Osteocyte (in vitro differentiated cells): Measurements from ENCODE around the gene HOXB9. TPM values are rescaled to one million over a fixed set of nuclear protein-coding genes. Genes with fewer than 3 reads are reported as not detected.

Experiments
- DNase-seq: peaks from one replicate; pipeline ENCODE4 v3.0.0; 2021; ENCODE audit warnings: mixed read lengths; ENCODE audit not compliant: unreplicated experiment; ENCODE audit errors: extremely low spot score
- H3K27ac Mint-ChIP-seq: one replicate; pipeline ENCODE4 v1.8.0; 2021; ENCODE audit warnings: mild to moderate bottlenecking, mixed read lengths; ENCODE audit not compliant: unreplicated experiment
- H3K27me3 Mint-ChIP-seq: one replicate; pipeline ENCODE4 v1.8.0; 2021; ENCODE audit warnings: mixed read lengths; ENCODE audit not compliant: unreplicated experiment
- H3K36me3 Mint-ChIP-seq: one replicate; pipeline ENCODE4 v1.8.0; 2021; ENCODE audit warnings: mixed read lengths; ENCODE audit not compliant: unreplicated experiment
- H3K4me1 Mint-ChIP-seq: one replicate; pipeline ENCODE4 v1.8.0; 2021; ENCODE audit warnings: mixed read lengths; ENCODE audit not compliant: unreplicated experiment
- H3K4me3 Mint-ChIP-seq: one replicate; pipeline ENCODE4 v1.8.0; 2021; ENCODE audit warnings: mild to moderate bottlenecking, moderate library complexity, mixed read lengths; ENCODE audit not compliant: unreplicated experiment
- H3K9me3 Mint-ChIP-seq: one replicate; pipeline ENCODE4 v1.8.0; 2021; ENCODE audit warnings: mixed read lengths; ENCODE audit not compliant: unreplicated experiment
- total RNA-seq: library from RNA; stranded (reverse); gene quantifications from 2 replicates; pipeline ENCODE4 v1.2.1, GENCODE V29; 2021
- TF ChIP-seq, protein P1 (sequence below): fragments of 200-600 bp; sonication (generic); IDR thresholded peaks from 2 replicates; pipeline ENCODE4 v1.5.0; 2021; ENCODE audit warnings: antibody characterized with exemption, mild to moderate bottlenecking, moderate library complexity

The HOXB9 gene
- total RNA-seq, 1 donor from 2014 or later, result not detected

DNA sequence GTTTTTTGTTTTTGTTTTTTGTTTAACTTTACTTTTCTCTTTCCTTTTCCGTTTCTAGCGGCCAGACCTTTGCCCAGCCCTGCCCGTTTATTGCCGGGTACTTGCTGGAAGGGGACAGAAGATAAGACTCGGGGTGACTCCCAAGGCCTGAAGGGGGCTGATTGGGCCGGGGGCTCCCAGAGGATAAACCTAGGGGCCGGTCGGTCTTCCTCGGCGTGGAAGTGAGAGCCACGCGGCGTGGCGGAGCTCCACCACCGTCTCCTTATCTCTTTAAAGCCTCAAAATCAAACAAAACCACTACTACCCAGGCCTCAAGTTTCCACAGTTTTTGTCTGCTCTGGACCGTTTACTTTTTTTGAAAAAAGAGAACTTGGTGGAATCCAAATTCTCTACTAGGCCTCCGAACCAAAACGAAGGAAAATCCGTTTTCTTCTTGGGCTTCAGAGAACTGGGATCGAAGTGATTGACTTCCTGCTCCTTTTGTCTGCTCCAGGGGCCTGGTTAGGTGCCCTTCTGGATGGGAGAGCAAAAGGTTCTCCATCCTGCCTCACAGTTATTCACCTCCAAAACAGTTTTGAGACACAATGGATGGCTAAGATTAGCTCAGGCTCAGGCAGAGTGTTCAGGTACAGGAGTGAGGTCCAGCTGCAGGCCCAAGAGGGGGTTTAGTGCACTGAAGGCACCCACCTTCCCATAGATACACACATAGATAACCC, 8.5 kb upstream of the HOXB9 start:
- TF ChIP-seq, protein P1, sequence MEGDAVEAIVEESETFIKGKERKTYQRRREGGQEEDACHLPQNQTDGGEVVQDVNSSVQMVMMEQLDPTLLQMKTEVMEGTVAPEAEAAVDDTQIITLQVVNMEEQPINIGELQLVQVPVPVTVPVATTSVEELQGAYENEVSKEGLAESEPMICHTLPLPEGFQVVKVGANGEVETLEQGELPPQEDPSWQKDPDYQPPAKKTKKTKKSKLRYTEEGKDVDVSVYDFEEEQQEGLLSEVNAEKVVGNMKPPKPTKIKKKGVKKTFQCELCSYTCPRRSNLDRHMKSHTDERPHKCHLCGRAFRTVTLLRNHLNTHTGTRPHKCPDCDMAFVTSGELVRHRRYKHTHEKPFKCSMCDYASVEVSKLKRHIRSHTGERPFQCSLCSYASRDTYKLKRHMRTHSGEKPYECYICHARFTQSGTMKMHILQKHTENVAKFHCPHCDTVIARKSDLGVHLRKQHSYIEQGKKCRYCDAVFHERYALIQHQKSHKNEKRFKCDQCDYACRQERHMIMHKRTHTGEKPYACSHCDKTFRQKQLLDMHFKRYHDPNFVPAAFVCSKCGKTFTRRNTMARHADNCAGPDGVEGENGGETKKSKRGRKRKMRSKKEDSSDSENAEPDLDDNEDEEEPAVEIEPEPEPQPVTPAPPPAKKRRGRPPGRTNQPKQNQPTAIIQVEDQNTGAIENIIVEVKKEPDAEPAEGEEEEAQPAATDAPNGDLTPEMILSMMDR, result no peak
- no peak overlapping the region for H3K27ac Mint-ChIP-seq
- peaks cover 97% of the 10 kb centered on the region for H3K27me3 Mint-ChIP-seq
- no peaks in the 10 kb centered on the region for H3K9me3 Mint-ChIP-seq
- no peak for DNase-seq
- H3K4me1 Mint-ChIP-seq, result no peaks in the 10 kb centered on the region
- no peak overlapping the region for H3K4me3 Mint-ChIP-seq
- H3K36me3 Mint-ChIP-seq, result no peaks in the 10 kb centered on the region

DNA sequence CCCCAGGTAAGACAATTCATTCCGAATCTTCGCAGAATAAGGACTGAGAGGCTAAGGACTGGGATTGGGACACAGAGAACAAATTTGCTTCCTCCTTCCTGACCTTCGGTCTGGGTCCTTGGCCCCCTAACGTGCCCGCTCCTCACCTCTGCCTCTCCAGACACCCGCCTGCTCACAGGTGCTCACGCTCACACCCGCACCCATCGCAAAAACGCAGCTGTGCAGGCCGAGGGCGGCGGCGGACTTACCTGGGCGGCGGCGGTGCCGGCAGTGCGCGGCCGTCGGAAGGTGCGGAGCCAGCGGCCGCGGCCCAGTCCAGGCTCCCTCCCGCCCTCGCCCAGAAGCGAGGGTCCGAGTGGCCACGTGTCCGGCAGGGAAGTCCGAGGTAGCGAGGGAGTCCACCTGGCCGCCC, 7.1 kb upstream of the HOXB9 start:
- Mint-ChIP-seq H3K27ac (no peak overlapping the region), H3K4me1 (no peaks in the 10 kb centered on the region), H3K36me3 (no peaks in the 10 kb centered on the region), H3K4me3 (no peak overlapping the region), H3K9me3 (no peaks in the 10 kb centered on the region), H3K27me3 (peaks cover 97% of the 10 kb centered on the region)
- TF ChIP-seq, protein P1, result no peak
- no peak for DNase-seq

DNA sequence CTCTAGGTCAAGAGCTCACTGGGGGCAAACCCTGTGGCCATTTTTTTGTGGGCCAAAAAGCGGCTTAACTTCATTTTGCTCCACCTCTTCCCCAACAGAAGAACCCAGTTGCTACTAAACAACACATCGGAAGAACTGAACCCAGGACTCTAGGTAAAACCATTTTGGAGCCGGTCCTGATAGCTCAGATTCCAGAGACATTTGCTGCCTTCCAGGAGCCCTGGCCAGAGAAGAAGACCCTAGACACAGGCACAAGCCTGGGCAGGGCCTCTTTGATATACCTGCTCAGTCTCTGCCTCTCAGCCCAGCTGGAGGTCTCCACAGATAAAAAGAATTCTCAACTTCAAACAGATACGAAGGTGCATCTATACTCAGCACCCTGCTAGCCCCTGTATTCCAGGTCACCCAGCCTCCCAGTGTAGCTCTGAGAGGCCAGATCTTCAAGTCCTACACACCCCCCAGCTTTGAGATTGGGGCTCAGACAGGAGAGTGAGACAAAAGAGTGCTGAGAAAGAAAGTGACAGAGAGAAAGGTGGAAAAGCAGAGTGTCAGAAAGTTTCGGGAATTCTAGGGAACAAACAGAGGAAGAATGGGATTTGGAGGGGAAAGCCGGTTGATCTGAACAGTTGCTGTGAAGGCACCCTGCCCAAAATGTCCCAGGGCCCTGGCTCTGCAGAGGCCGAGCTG, 6.6 kb upstream of the HOXB9 start:
- Mint-ChIP-seq H3K27me3 (peaks cover 97% of the 10 kb centered on the region), H3K4me1 (no peaks in the 10 kb centered on the region), H3K36me3 (no peaks in the 10 kb centered on the region), H3K9me3 (no peaks in the 10 kb centered on the region), H3K27ac (no peak overlapping the region), H3K4me3 (no peak overlapping the region)
- no peak for DNase-seq
- TF ChIP-seq, protein P1, result no peak

DNA sequence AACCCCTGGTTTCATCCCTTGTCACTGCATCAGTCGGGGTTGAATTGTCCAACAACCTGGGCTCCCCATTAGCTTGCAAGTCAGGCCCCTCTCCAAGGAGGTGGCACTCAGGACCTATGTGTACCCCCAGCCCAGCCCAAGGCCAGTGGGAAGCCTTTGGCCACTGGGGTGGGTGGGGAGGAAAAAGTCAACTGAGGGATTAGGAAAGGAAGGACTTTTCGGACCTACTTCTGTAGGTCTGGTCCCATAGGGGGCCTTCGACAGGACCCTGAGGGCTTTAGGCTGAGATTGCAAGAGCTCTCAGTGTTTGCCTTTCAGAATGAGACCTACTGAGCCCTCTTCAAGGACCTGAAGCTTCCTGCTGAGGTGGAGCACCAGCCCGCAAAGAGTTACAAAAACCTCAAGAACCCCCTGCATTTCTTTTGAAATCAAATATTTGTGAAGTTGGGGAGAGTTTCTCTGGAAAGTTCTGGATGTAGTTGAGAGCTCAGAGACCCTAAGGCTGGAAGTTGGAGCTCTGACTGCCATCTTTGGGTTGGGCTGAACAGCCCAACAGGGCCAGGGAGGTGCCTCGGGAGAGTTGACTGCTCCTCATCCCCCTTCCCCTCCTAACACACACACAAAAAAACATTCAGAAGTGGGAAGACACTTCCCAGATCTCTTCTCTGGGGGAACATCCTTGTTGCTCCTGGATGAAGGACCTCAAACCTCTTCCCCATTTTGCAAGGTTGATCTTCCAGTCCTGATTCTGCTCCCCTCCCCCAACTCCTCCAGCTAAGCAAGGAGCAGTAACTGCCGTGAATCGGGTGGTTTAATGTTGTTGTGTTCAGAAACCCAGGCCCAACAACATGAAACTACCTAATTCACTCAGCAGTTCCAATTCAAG, 5.8 kb upstream of the HOXB9 start:
- no peaks in the 10 kb centered on the region for H3K4me1 Mint-ChIP-seq
- no peak overlapping the region for H3K27ac Mint-ChIP-seq
- no peak for DNase-seq
- TF ChIP-seq, protein P1, result no peak
- no peaks in the 10 kb centered on the region for H3K36me3 Mint-ChIP-seq
- H3K9me3 Mint-ChIP-seq, result no peaks in the 10 kb centered on the region
- no peak overlapping the region for H3K4me3 Mint-ChIP-seq
- peaks cover 97% of the 10 kb centered on the region for H3K27me3 Mint-ChIP-seq
